ENCODE measurements around the gene CXCL9. TPM values are rescaled to one million over a fixed set of nuclear protein-coding genes. Genes with fewer than 3 reads are reported as not detected.
"Not testable (repeated sequence)": the region's sequence is repeated elsewhere in the genome, so short reads cannot be mapped to it uniquely, and the experiment has no call there.

CXCL9 gene
- total RNA-seq, 5 donors from 2014 or later (not counting 1 experiment from before 2014, with no cell fraction given) = not detected

GRCh38 chr4:75998525-75999147 lies 8.7 kb downstream of the CXCL9 start:
- CTCF ChIA-PET; H3K4me1 Mint-ChIP-seq; ATAC-seq (replicated peaks in 1 of 4); H3K36me3 Mint-ChIP-seq; H3K9me3 ChIP-seq; H3K9me3 Mint-ChIP-seq; H3K4me1 ChIP-seq (ENCODE audit: control insufficient read depth in 1 of 2, extremely low read depth in 1 of 2, insufficient read depth in 2 of 2, low read length in 2 of 2); POLR2A ChIA-PET; H3K4me3 Mint-ChIP-seq; H3K27ac Mint-ChIP-seq; H3K27me3 ChIP-seq (replicated peaks in 1 of 2; ENCODE audit: control insufficient read depth in 2 of 2, extremely low read depth in 1 of 2, insufficient read depth in 2 of 2, low read length in 1 of 2); DNase-seq; H3K27me3 Mint-ChIP-seq; H3K4me3 ChIP-seq (ENCODE audit: control insufficient read depth in 1 of 2, extremely low read depth in 1 of 2, low read length in 1 of 2); H3K36me3 ChIP-seq (ENCODE audit: control insufficient read depth in 2 of 2, extremely low read depth in 1 of 2, insufficient read depth in 1 of 2, low read length in 1 of 2); H3K27ac ChIP-seq (ENCODE audit: low read length): not testable (repeated sequence)
- no CpG with 5 or more reads among the region's 2 CpGs for WGBS (ENCODE audit: insufficient coverage)

GRCh38 chr4:75997946-75998345 lies 9.4 kb downstream of the CXCL9 start:
- WGBS (ENCODE audit: insufficient coverage) = no CpG with 5 or more reads among the region's 2 CpGs
- H3K36me3 ChIP-seq (ENCODE audit: control insufficient read depth in 2 of 2, extremely low read depth in 1 of 2, insufficient read depth in 1 of 2, low read length in 1 of 2) = no peaks in the 10 kb centered on the region
- H3K4me1 ChIP-seq (ENCODE audit: control insufficient read depth in 1 of 2, extremely low read depth in 1 of 2, insufficient read depth in 2 of 2, low read length in 2 of 2) = no peaks in the 10 kb centered on the region
- H3K27ac ChIP-seq (ENCODE audit: low read length) = no peak overlapping the region
- no peaks in the 10 kb centered on the region for H3K9me3 Mint-ChIP-seq
- no peaks in the 10 kb centered on the region for H3K4me1 Mint-ChIP-seq
- ChIA-PET CTCF (interaction anchor here in 1 of 2 donors (1.2 kb wide), 1 partner anchor 14 kb away, joined by 3 read pairs; no protein-coding TSS in a partner anchor), POLR2A (no interaction called here)
- no peak overlapping the region for H3K4me3 Mint-ChIP-seq
- H3K27me3 ChIP-seq (replicated peaks in 1 of 2; ENCODE audit: control insufficient read depth in 2 of 2, extremely low read depth in 1 of 2, insufficient read depth in 2 of 2, low read length in 1 of 2) = peaks cover 0 to 2% of the 10 kb centered on the region in 2 experiments
- no peak overlapping the region for H3K4me3 ChIP-seq (ENCODE audit: control insufficient read depth in 1 of 2, extremely low read depth in 1 of 2, low read length in 1 of 2)
- no peak overlapping the region for H3K27ac Mint-ChIP-seq
- H3K27me3 Mint-ChIP-seq = peaks cover 2 to 4% of the 10 kb centered on the region in 2 donors
- no peaks in the 10 kb centered on the region for H3K9me3 ChIP-seq
- DNase-seq = no peak
- no peaks in the 10 kb centered on the region for H3K36me3 Mint-ChIP-seq
- no peak for ATAC-seq (replicated peaks in 1 of 4)

DNA sequence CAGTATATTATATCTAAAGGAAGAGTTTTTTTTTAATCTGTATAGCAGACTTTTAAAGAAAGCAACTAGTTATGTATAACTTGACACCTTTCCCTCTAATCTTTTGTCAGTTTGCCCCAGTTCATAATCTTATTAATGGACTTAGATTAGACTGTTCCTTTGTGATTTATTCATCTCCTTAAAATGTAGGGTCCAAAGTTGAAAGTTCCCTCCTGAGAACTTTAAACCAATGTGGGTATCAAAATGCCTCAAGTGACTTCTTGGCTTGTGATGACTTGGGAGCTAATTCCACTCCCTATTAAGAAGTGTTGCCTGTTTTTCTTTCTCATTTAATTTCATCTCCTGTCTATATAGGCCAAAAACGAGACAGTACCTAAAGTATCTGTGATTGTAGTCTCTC lies 10.2 kb downstream of the CXCL9 start:
- ATAC-seq (replicated peaks in 1 of 4) = no peak
- DNase-seq = no peak
- Mint-ChIP-seq H3K9me3 (no peaks in the 10 kb centered on the region), H3K4me1 (no peaks in the 10 kb centered on the region), H3K36me3 (no peaks in the 10 kb centered on the region), H3K27me3 (peaks cover 0 to 2% of the 10 kb centered on the region in 2 donors), H3K27ac (no peak overlapping the region), H3K4me3 (no peak overlapping the region)
- CTCF ChIA-PET = interaction anchor here (1.0 to 2.9 kb wide), 4 partner anchors 13 to 761 kb away, joined by 3 to 25 read pairs (median 8); no protein-coding TSS in a partner anchor
- no peaks in the 10 kb centered on the region for H3K36me3 ChIP-seq (ENCODE audit: control insufficient read depth in 2 of 2, extremely low read depth in 1 of 2, insufficient read depth in 1 of 2, low read length in 1 of 2)
- no peak overlapping the region for H3K4me3 ChIP-seq (ENCODE audit: control insufficient read depth in 1 of 2, extremely low read depth in 1 of 2, low read length in 1 of 2)
- H3K27me3 ChIP-seq (replicated peaks in 1 of 2; ENCODE audit: control insufficient read depth in 2 of 2, extremely low read depth in 1 of 2, insufficient read depth in 2 of 2, low read length in 1 of 2) = peaks cover 2% of the 10 kb centered on the region in 2 experiments
- H3K27ac ChIP-seq (ENCODE audit: low read length) = no peak overlapping the region
- POLR2A ChIA-PET = no interaction called here
- no peaks in the 10 kb centered on the region for H3K4me1 ChIP-seq (ENCODE audit: control insufficient read depth in 1 of 2, extremely low read depth in 1 of 2, insufficient read depth in 2 of 2, low read length in 2 of 2)
- no peaks in the 10 kb centered on the region for H3K9me3 ChIP-seq
- WGBS (ENCODE audit: insufficient coverage) = no CpG with 5 or more reads among the region's 1 CpG

DNA sequence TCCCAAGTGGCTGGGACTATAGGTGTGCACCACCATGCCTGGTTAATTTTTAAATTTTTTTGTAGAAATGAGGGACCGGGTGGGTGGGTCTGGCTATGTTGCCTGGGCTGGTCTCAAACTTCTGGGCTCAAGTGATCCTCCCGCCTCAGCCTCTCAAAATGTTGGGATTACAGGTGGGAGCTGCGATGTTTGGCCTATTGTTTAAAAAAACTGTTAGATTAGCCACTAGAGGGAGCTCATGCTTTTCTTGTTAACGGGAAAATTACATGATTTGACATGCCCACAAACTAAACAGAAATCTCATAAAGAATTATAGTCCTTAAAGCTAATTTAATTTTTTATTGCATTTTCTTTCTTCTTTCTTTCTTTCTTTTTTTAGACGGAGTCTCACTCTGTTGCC lies 11.6 kb downstream of the CXCL9 start:
- Mint-ChIP-seq H3K4me3 (no peak overlapping the region), H3K27ac (no peak overlapping the region), H3K27me3 (peaks cover 0 to 2% of the 10 kb centered on the region in 2 donors), H3K4me1 (peaks cover 7 to 8% (median 7%) of the 10 kb centered on the region in 3 donors), H3K36me3 (no peaks in the 10 kb centered on the region), H3K9me3 (no peaks in the 10 kb centered on the region)
- H3K4me3 ChIP-seq (ENCODE audit: control insufficient read depth in 1 of 2, extremely low read depth in 1 of 2, low read length in 1 of 2) = no peak overlapping the region
- DNase-seq (peak in 6 of 35 experiments; percentile 1 to 71 (median 6)), ATAC-seq (replicated peaks in 1 of 4) (no peak)
- peaks cover 0 to 6% of the 10 kb centered on the region in 2 experiments for H3K4me1 ChIP-seq (ENCODE audit: control insufficient read depth in 1 of 2, extremely low read depth in 1 of 2, insufficient read depth in 2 of 2, low read length in 2 of 2)
- CTCF ChIA-PET = interaction anchor here (0.6 to 2.9 kb wide), 35 partner anchors 11 to 762 kb away, joined by 3 to 25 read pairs (median 3); partner anchors contain the start of genes CXCL11 (in 2 of the 2), NAAA (in 1 of the 2) and NUP54 (in 1 of the 2)
- peaks cover 2% of the 10 kb centered on the region in 2 experiments for H3K27me3 ChIP-seq (replicated peaks in 1 of 2; ENCODE audit: control insufficient read depth in 2 of 2, extremely low read depth in 1 of 2, insufficient read depth in 2 of 2, low read length in 1 of 2)
- no peaks in the 10 kb centered on the region for H3K36me3 ChIP-seq (ENCODE audit: control insufficient read depth in 2 of 2, extremely low read depth in 1 of 2, insufficient read depth in 1 of 2, low read length in 1 of 2)
- no peaks in the 10 kb centered on the region for H3K9me3 ChIP-seq
- POLR2A ChIA-PET = interaction anchor here in 1 of 2 donors (0.6 kb wide), 1 partner anchor 46 kb away, joined by 6 read pairs; no protein-coding TSS in a partner anchor
- H3K27ac ChIP-seq (ENCODE audit: low read length) = no peak overlapping the region
- WGBS (ENCODE audit: insufficient coverage) = 8% methylated on average over 2 of the region's 5 CpGs

GRCh38 chr4:75992462-75992861 lies 14.8 kb downstream of the CXCL9 start:
- H3K4me1 Mint-ChIP-seq = peaks cover 7 to 33% (median 8%) of the 10 kb centered on the region in 3 donors
- Histone ChIP-seq H3K9me3 (no peaks in the 10 kb centered on the region), H3K27me3 (replicated peaks in 1 of 2; ENCODE audit: control insufficient read depth in 2 of 2, extremely low read depth in 1 of 2, insufficient read depth in 2 of 2, low read length in 1 of 2) (peaks cover 2% of the 10 kb centered on the region in 2 experiments), H3K4me3 (ENCODE audit: control insufficient read depth in 1 of 2, extremely low read depth in 1 of 2, low read length in 1 of 2) (no peak overlapping the region), H3K4me1 (ENCODE audit: control insufficient read depth in 1 of 2, extremely low read depth in 1 of 2, insufficient read depth in 2 of 2, low read length in 2 of 2) (peaks cover 14 to 19% of the 10 kb centered on the region in 2 experiments), H3K27ac (ENCODE audit: low read length) (no peak overlapping the region), H3K36me3 (ENCODE audit: control insufficient read depth in 2 of 2, extremely low read depth in 1 of 2, insufficient read depth in 1 of 2, low read length in 1 of 2) (no peaks in the 10 kb centered on the region)
- ChIA-PET POLR2A (interaction anchor here (0.7 kb wide), 2 partner anchors 39 to 81 kb away, joined by 3 to 7 read pairs; no protein-coding TSS in a partner anchor), CTCF (interaction anchor here in 1 of 2 donors (0.6 to 0.8 kb wide), 3 partner anchors 52 to 1089 kb away, joined by 3 to 4 read pairs (median 3); no protein-coding TSS in a partner anchor)
- no peak for DNase-seq
- H3K27me3 Mint-ChIP-seq = peaks cover 0 to 2% of the 10 kb centered on the region in 2 donors
- no peaks in the 10 kb centered on the region for H3K9me3 Mint-ChIP-seq
- peaks cover 5% of the 10 kb centered on the region for H3K36me3 Mint-ChIP-seq
- no peak overlapping the region for H3K4me3 Mint-ChIP-seq
- H3K27ac Mint-ChIP-seq = no peak overlapping the region
- WGBS (ENCODE audit: insufficient coverage) = 64% methylated on average over 1 of the region's 1 CpG
- ATAC-seq (replicated peaks in 1 of 4) = no peak

DNA sequence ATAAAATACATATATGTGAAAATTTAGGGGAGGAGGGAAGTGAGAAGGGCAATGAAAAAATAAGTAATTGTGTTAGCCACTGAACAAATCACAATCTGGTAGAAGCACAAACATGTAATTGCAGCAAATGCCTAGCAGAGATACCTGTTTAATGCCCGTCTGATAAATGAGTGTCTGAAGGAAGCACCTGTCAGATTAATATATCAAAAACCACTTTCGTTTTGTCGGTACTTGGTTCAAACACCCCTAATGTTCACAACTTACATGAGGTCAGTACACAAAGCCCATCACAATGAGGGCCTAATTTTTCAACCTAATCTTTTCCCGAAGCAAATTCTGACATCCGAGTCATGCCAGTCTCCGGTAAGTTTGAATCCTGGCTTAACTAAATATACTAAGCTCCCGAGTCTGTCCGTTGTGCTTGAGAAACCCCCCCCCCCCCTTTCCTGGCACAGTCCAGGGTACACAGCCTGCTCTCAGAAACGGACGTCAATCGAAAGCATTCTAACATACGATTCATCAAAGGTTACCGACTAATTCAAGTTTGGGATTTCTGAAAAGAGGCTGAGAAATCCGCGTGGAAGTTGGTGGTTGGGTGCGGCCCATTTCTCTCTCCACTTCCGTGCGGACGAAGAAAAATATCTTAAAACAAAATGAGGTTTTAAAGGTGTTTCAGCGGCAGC lies 17.3 kb downstream of the CXCL9 start:
- WGBS (ENCODE audit: insufficient coverage) = 0% methylated on average over 7 of the region's 20 CpGs
- ChIA-PET CTCF (interaction anchor here (0.6 to 1.2 kb wide), 7 partner anchors 15 to 1872 kb away, joined by 3 to 6 read pairs (median 3); partner anchors contain the start of genes NAAA (in 1 of the 2), NUP54 (in 1 of the 2) and USO1 (in 1 of the 2)), POLR2A (interaction anchor here in 1 of 2 donors (0.6 to 0.8 kb wide), 2 partner anchors 49 to 476 kb away, joined by 5 to 6 read pairs; partner anchors contain the start of genes NAAA, RCHY1 and THAP6)
- Mint-ChIP-seq H3K9me3 (no peaks in the 10 kb centered on the region), H3K36me3 (peaks cover 5% of the 10 kb centered on the region), H3K27me3 (peaks cover 0 to 2% of the 10 kb centered on the region in 2 donors), H3K27ac (peak overlapping the region; percentile 83 to 91), H3K4me3 (peak overlapping the region; percentile 93 to 96 (median 94)), H3K4me1 (peaks cover 7 to 39% (median 8%) of the 10 kb centered on the region in 3 donors)
- Histone ChIP-seq H3K9me3 (no peaks in the 10 kb centered on the region), H3K27me3 (replicated peaks in 1 of 2; ENCODE audit: control insufficient read depth in 2 of 2, extremely low read depth in 1 of 2, insufficient read depth in 2 of 2, low read length in 1 of 2) (peaks cover 2% of the 10 kb centered on the region in 2 experiments), H3K4me1 (ENCODE audit: control insufficient read depth in 1 of 2, extremely low read depth in 1 of 2, insufficient read depth in 2 of 2, low read length in 2 of 2) (peaks cover 14 to 23% of the 10 kb centered on the region in 2 experiments), H3K4me3 (ENCODE audit: control insufficient read depth in 1 of 2, extremely low read depth in 1 of 2, low read length in 1 of 2) (peak overlapping the region; percentile 76 to 98), H3K36me3 (ENCODE audit: control insufficient read depth in 2 of 2, extremely low read depth in 1 of 2, insufficient read depth in 1 of 2, low read length in 1 of 2) (no peaks in the 10 kb centered on the region), H3K27ac (ENCODE audit: low read length) (peak overlapping the region; percentile 30)
- peak in 2 of 35 experiments; percentile 1 to 23 for DNase-seq
- no peak for ATAC-seq (replicated peaks in 1 of 4)

All from T-cell (primary cell).